HG02981 (cell line): ENCODE results near the gene HDAC8.
"Not testable (repeated sequence)": the region's sequence is repeated elsewhere in the genome, so short reads cannot be mapped to it uniquely, and the experiment has no call there.

Experiments used
- ATAC-seq: cut with Tn5 transposase; IDR thresholded peaks from one replicate; pipeline ENCODE4 v1.9.1; 2021; ENCODE audit warnings: mild to moderate bottlenecking, moderate library complexity; ENCODE audit not compliant: unreplicated experiment

The HDAC8 gene

DNA sequence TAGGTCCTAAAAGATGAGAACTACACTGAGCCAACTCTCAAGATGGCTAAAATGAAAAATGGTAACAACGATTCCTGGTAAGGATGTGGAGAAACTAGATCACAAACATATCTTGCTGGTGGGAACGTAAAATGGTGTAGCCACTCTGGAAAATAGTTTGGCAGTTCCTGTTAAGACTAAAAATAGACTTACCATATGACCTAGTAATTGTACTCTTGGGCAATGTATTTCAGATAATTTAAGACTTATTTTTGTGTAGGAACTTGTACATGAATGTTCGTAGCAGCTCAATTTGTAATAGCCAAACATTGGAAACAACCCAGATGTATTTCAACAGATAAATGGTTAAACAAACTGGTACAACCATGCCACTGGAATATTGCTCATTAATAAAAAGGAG lies 106.2 kb downstream of the HDAC8 start:
- ATAC-seq = no peak

DNA sequence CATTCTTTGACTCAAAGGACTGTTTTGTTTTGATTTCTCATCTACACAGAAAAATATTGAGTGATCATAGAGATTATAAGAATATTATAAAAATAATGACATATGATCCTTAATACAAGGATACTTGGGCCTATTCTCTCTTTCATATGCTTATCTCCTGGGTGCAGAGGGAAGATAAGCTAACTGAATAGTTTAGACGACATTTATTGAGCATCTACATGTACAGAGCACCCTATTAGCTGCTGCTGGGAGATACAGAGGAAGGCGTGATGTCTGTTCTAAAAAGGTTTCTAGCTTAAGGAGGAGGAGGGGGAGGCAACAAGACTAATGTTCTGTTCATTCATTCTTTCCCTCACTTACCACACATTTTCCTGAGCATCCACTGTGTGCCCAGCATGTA lies 106.8 kb downstream of the HDAC8 start:
- no peak for ATAC-seq

DNA sequence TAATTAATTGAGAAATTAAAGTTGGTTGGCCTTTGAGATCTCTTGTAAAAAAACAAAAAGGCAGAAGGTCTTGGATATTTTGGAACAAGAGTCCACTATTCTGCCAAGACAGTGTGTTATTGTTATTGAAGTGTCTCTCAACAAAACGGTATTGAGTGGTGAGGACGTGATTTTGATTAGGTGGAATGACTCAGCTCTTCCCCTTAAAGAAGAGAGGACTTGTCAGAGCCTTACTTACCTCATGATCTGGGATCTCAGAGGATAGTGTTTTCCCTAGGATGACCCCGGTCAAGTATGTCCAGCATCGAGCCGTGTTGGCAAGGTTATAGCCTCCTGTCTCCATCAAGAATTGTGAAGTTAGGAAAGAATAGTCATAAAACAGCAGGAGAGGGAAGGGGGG lies 110.9 kb downstream of the HDAC8 start:
- ATAC-seq = no peak

DNA sequence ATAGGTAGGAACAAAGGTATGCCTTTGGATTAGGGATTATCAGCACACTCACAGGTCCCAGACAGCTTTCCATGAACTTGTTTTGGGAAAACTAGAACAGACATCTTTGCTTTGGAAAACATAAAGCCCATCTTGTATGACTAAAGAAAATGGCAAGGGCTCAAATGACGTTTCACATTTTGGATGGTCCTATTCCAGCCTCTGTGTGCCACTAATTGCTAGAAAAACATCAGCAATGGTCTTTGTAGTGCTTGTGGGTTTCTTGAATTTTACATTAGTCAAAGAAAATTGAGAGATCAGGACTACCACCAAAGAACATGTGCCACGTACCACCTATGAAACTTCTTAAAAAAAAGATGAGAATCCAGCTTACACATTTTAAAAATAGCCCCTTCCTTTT lies 111.4 kb downstream of the HDAC8 start:
- no peak for ATAC-seq

DNA sequence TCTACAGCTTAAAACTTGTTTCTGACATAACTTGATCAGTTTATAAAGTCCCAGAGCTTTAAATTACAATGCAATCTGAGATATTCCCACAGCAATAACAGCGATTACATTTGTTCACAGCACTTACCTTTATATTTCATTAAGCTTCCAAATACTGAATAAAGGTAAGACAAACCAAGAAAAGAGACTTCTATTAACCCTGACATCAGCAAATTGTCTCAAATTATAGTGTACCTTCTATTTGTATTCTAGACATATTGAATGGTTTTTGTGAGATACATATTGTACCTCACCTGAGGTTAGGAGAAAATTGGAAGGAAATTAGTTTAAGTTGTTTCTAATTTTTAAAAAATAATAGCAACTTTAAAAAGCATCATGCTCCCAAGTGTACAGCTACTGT lies 111.9 kb downstream of the HDAC8 start:
- ATAC-seq = no peak

DNA sequence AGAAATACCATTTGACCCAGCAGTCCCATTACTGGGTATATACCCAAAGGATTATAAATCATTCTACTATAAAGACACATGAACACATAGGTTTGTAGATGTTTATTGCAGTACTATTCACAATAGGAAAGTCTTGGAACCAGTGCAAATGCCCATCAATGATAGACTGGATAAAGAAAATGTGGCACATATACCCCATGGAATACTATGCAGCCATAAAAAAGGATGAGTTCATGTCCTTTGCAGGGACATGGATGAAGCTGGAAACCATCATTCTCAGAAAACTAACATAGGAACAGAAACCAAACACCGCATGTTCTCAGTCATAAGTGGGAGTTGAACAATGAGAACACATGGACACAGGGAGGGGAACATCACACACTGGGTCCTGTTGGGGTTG lies 123.6 kb downstream of the HDAC8 start:
- ATAC-seq = not testable (repeated sequence)

DNA sequence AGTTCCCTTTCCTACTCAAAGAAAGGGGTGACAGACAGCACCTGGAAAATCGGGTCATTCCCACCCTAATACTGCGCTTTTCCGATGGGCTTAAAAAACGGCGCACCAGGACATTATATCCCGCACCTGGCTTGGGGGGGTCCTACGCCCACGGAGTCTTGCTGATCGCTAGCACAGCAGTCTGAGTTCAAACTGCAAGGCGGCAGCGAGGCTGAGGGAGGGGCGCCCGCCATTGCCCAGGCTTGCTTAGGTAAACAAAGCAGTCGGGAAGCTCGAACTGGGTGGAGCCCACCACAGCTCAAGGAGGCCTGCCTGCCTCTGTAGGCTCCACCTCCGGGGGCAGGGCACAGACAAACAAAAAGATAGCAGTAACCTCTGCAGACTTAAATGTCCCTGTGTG lies 131.9 kb downstream of the HDAC8 start:
- not testable (repeated sequence) for ATAC-seq

DNA sequence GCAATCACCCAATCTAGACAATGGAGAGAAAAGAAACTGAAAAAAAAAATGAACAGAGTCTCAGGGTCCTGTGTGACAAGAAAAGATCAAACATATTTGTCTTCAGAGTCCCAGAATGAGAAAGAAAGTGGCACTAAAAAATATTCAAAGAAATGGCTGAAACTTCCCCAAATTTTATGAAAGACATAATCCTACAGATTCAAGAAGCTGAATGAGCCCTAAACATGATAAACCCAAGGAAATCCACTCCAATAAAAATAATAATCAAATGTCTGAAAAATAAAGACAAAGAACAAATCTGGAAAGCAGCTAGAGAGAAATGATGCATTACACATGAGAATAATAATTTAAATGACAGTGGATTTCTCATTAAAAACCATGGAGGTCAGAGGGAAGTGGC lies 136.6 kb downstream of the HDAC8 start:
- no peak for ATAC-seq

DNA sequence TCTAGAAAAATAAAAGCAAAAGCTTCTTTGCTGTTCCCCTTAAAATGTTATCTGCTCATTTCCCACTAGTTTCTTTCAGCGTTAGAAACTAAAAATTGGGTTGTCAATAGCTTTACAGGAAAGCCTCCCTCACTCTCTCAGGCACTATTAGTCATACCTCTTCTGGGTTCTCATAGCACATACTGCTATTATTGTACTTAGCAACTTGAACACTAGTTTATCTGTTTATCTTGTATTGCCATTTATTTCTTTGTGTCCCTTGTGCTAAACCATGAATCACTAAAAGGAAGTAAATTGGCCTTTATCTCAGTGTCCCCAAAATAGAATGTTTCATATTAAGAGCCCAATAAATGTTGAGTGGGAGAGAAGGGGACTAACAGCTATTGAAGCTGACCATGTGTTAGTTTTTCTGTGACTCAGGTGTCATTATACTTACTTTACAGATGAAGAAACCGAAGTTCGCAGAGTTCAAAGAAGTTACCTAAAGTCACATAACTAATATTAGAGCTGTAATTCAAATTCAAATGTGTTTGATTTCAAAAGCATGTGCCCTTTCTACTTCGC lies 142.2 kb downstream of the HDAC8 start:
- no peak for ATAC-seq

DNA sequence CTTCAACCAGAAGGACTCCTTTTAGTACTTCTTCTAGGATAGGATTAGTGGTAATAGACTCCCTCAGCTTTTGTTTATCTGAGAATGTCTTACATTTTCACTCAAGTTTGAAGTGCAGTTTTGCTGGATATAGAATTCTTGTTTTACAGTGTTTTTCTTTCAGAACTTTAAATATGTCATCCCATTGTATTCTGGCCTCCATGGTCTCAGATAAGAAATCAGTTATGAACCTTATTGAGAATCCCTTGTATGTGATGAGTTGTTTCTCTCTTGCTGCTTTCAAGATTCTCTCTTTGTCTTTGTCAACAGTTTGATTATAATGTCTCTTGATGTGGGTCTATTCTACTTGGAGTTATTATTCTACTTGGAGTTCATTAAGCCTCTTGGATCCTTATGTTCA lies 150.8 kb downstream of the HDAC8 start:
- ATAC-seq = no peak

DNA sequence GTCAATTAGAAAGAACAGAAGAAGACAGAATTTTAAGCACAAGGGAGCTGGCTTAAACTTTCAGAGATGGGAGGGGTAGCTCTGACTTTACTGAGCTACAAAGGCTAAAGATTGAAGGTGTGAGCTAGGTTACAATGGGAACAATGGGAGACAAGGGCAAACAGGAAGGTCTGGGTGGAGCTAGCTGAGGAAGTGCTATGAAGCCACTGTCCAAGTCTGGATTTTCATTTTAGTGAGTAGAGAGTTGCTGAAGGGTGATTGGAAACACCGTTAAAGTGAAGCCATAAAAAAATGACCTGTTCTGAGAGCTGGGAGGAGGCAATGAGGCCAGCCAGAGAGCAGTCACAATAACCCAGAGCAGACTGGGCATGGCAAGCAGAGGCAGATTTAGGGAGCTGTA lies 162.7 kb downstream of the HDAC8 start:
- ATAC-seq = no peak

DNA sequence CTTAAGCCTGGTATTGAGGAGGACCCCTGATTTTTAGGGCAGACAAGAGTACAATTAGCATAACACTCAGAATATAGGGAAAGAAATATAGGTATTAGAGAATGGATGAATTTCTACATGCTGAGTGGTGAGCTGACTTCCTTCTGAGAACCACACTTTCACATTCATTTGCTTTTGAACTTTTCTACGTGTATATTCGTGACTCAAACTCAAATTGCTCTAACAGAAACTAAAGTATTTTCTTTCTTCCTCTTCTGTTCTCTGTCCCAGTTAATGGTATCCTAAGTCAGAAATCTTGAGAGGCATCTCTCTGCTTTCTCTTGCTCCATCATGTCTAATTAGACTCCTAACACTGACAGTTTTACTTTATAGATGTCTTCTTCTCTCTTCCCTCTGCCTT lies 163.8 kb downstream of the HDAC8 start:
- ATAC-seq = no peak

DNA sequence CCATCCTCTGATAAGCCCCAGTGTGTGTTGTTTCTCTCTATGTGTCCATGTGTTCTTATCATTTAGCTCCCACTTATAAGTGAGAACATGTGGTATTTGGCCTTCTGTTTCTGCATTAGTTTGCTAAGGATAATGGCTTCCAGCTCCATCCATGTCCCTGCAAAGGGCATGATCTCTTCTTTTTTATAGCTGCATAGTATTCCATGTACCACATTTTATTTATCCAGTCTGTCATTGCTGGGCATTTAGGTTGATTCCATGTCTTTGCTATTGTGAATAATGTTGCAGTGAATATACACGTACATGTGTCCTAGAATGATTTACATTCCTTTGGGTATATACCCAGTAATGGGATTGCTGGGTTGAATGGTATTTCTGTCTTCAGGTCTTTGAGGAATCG lies 167.5 kb downstream of the HDAC8 start:
- not testable (repeated sequence) for ATAC-seq

DNA sequence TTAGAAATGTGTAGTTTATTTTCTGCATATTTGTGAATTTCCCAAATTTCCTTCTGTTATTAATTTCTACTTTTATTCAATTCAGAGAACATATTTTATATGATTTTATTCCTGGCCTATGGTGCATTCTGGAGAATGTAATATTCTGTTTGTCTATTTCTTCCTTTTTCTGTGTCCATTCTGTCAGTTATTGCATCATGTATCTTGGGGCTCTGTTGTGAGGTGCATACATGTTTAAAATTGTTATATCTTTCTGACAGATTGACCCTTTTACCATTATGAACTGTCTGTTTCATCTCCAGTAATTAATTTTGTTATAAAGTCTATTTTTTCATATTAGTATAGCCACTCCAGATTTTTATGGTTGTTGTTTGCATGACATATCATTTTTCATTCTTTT lies 170.0 kb downstream of the HDAC8 start:
- no peak for ATAC-seq

DNA sequence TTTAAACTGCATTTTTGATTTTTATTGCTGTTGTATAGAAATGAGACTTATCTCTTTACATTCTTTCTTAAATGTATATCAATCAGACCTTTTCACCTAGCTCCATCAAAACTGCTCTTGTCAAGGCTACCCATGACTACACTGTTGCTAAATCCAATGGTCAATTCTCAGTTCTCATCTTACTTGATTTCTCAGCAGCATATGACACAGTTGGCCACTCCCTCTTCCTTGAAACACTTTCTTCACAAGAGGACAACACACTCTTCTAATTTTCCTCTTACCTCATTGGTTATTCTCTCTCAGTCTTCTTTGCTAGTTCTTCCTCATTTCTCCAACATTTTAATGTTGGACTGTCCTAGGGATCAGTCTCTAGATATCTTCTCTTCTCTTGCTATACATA lies 172.8 kb downstream of the HDAC8 start:
- no peak for ATAC-seq

DNA sequence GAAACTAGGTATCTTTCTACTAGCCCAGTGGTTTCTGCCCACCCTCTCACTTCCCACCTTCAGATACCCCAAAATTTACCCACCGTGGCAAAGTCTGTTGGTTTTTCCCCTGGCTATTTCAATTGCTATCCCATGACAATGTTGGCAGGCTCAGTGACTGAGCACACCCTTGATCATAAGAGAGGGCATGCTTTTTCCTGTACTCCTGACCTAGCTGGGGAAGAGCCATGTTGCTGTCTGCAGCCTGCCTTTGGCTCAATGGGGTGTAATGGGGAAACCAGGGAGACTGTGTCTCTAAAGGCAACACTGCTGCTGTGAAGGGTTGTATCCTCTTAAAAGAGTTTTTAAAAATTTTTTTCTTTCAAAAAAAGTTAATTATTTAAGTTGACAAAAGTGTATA lies 176.5 kb downstream of the HDAC8 start:
- no peak for ATAC-seq

DNA sequence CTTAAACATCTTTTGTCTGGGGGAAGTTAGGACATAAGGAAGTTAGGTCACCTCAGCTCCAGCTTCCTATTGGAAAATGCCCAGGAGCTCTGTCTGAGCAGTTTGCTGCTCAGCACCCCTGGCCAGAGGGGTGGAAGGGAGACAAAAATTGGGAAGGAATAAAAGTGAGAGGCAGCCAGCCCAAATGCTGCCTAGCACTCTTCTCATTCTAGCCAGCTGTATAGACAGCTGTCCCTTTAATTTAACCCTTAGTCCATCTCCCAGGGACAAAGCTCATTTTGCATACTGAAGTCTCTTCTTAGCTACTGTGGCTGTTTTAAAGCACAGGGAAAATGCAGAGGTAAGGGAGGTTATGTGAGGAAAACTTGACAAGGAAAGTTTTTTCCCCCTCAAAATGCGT lies 177.4 kb downstream of the HDAC8 start:
- no peak for ATAC-seq

DNA sequence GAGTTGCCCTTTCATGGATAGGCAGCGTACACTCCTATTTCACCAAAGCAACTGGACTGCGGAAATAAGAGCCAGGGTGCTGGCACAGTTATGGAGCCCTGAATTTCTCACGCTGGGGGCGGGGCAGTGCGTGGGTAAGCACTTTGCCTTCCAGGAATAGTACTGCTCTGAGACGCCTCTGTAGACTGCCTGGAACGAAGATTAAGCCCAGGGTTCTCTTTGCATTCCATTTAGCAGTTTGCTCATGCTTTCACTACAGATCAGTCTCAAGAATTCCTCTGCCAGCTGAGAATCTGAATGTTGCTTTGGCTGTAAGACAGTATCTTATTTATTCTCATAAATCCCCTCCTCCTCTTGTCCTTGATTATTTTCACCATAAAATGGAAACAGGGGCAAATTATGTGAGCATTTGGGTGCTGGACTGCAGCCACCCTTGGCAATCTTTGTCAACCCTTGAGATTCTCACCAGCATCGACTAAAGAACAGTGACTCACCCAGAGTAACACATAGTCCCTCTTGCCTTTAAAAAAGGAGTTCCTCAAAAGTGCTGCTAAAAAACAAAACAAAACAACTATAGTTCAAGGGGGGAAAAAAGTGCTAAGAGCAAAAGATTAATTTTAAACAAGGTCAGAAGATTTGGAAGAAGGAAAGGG lies 178.0 kb downstream of the HDAC8 start:
- no peak for ATAC-seq

DNA sequence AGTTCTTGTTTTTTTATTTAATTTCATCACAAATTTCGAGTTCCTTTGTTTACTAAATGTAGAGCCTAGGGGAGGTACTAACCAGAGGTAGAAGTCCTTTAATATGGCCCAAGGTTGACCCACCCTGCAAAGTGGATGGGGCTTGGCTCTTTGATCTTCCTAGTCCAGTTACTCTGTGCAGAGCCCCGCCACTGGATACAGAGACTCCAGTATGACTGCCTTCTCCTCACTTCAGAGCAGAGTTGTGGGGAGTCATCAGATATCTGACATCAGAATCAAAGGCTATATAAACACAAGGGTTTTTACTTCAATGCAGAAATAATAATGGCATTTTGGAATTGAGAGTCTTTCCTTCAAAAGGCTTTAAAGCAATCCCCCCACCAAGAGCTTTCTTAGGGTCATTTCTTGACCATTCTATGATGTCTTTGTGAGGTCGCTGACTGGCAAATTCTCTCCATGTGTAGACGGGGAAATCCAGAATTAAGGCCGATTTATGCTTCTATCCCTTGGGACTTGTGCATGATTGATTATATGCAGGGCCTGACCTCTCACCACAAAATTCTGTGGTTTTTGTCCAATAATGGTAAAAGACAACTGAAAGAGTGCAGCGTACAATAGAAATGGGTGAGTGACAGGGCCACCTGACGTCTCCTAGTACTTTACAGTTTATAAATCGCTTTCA lies 178.7 kb downstream of the HDAC8 start:
- no peak for ATAC-seq

DNA sequence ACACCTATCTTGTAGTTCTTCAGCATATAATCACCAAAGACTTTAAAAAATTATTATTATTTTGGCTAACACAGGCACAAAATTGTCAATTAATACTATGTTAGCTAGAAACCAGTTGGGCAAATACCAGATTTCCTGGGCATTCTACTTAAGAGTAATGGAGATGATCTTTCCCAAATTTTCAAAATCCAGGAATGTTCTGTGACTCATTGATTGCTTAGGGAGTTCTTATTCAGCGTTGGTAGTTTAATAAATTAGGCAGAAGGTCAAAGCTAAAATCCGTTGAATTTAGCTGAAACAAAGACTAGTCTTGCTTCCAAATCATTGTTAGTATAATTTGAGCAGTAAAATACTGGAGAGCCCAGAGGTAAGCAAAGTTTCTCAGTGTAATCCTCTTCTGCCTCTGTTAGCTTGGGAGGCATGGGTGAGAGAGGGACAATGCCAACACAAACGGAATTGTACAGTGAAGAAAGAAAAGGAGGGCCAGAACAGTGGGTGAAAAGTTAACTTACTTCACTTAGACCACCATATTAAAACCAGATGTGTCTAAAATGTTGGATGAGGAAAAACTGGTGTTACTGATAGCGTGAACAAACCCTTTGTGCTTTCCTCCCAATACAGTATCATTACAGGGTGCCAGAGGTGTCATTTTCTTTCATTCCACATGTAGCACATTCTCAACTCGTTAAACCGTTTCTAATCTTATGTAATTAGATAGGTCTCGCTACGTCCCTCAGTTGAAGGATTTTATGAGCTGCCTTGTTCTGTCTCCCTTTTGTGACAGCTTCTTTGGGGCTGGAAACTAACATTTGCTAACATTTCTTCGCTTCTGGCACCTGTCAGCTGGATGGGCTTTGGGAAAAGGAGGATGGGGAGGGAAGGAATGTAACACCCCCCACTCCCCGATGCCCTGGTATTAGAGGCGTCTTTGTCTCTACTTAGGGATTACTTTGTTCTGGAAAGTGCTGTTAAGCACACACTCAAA lies 179.5 kb downstream of the HDAC8 start:
- ATAC-seq = no peak

DNA sequence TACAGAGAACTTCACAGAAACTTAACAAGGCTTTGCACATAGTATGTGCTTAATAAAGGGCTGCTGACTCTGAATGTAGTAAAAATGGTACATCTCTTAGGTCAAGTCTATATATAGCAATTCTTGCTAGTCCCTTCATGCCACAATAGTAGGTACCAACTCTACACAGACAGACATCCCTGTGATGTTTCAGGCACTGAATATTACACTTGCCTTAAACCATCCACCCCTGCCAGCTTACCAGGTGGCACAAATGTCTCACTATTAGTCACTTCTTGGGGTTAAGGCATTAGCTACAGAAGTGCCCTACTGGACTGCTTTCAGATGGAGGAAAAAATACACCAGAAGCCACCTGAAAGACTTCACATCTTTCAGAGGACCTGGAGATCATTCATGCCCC lies 180.6 kb downstream of the HDAC8 start:
- no peak for ATAC-seq
